HepG2 (cell line): ENCODE measurements around the gene RBP7. TPM values are rescaled to one million over a fixed set of nuclear protein-coding genes. Genes with fewer than 3 reads are reported as not detected.

Experiments used
- BORCS8-MEF2B ChIP-seq: sonication (generic); formaldehyde crosslinking; IDR thresholded peaks from 2 replicates; pipeline ENCODE4 v1.8.0; 2022; ENCODE audit warnings: mild to moderate bottlenecking, missing genetic modification reagents
- DR1 ChIP-seq: sonication (generic); formaldehyde crosslinking; IDR thresholded peaks from 2 replicates; pipeline ENCODE4 v1.8.0; 2021; ENCODE audit warnings: mild to moderate bottlenecking, missing genetic modification reagents, inconsistent platforms
- EZH2 ChIP-seq: conservative IDR thresholded peaks from 2 replicates; pipeline ENCODE4 v1.6.1; 2012; ENCODE audit warnings: mild to moderate bottlenecking, low read depth, low read length, moderate library complexity
- HNRNPL ChIP-seq: fragments of 200-400 bp; formaldehyde crosslinking; IDR thresholded peaks from 2 replicates; pipeline ENCODE4 v1.6.1; 2017; ENCODE audit warnings: mild to moderate bottlenecking, low read depth, low read length
- HNRNPLL ChIP-seq: fragments of 200-400 bp; formaldehyde crosslinking; IDR thresholded peaks from 2 replicates; pipeline ENCODE4 v1.6.1; 2017; ENCODE audit warnings: mild to moderate bottlenecking, low read depth, low read length; ENCODE audit not compliant: poor library complexity, severe bottlenecking
- JDP2 ChIP-seq: sonication (generic); formaldehyde crosslinking; IDR thresholded peaks from 2 replicates; pipeline ENCODE4 v1.8.1; 2022; ENCODE audit warnings: missing genetic modification reagents, borderline replicate concordance
- KLF9 ChIP-seq: IDR thresholded peaks from 2 replicates; pipeline ENCODE4 v1.6.1; 2016; ENCODE audit warnings: low read depth
- KMT2B ChIP-seq: IDR thresholded peaks from 2 replicates; pipeline ENCODE4 v1.6.1; 2016; ENCODE audit warnings: missing genetic modification reagents, missing compliant biosample characterization
- NFIC ChIP-seq: IDR thresholded peaks from 2 replicates; pipeline ENCODE4 v1.6.1; 2012; ENCODE audit warnings: mild to moderate bottlenecking, low read length, inconsistent platforms
- NR2F6 ChIP-seq, 2 experiments: IDR thresholded peaks; 2 replicates each; pipeline ENCODE4 v1.6.1; 2016; ENCODE audit warnings: antibody characterized with exemption in 1 of 2, mild to moderate bottlenecking in 1 of 2
- SMARCC2 ChIP-seq: fragments of 450-650 bp; IDR thresholded peaks from 2 replicates; pipeline ENCODE4 v1.6.1; 2017; ENCODE audit warnings: antibody characterized with exemption, mild to moderate bottlenecking
- TMF1 ChIP-seq: sonication (generic); formaldehyde crosslinking; IDR thresholded peaks from 2 replicates; pipeline ENCODE4 v1.8.1; 2022; ENCODE audit warnings: low read depth, missing genetic modification reagents
- ZMYM3 ChIP-seq: sonication (generic); formaldehyde crosslinking; IDR thresholded peaks from 2 replicates; pipeline ENCODE4 v1.5.1; 2020; ENCODE audit warnings: mild to moderate bottlenecking, missing genetic modification reagents
- ZNF253 ChIP-seq: sonication (generic); formaldehyde crosslinking; IDR thresholded peaks from 2 replicates; pipeline ENCODE4 v1.8.0; 2022; ENCODE audit warnings: mild to moderate bottlenecking, missing genetic modification reagents, borderline replicate concordance
- ZNF558 ChIP-seq: sonication (generic); formaldehyde crosslinking; IDR thresholded peaks from 2 replicates; pipeline ENCODE4 v1.9.0; 2022; ENCODE audit warnings: mild to moderate bottlenecking, missing genetic modification reagents, borderline replicate concordance
- ZNF777 ChIP-seq: sonication (generic); formaldehyde crosslinking; IDR thresholded peaks from 2 replicates; pipeline ENCODE4 v1.4.0; 2020; ENCODE audit warnings: missing genetic modification reagents
- ZNF788 ChIP-seq: sonication (generic); formaldehyde crosslinking; IDR thresholded peaks from 2 replicates; pipeline ENCODE4 v1.5.0; 2020; ENCODE audit warnings: mild to moderate bottlenecking, missing genetic modification reagents, borderline replicate concordance
- polyA plus RNA-seq, 8 experiments: library from polyadenylated mRNA; depleted of rRNA in 3 of 8; stranded (reverse) in 7 of 8; unstranded in 1 of 8; fragments of >200 nt; fragmentation: Illumina TruSeq in 4 of 8; extraction: Trizol in 4 of 8; gene quantifications; 2 replicates each; pipeline versions ENCODE4 v1.2.1 to v1.2.3, GENCODE V29; 2011 to 2016; ENCODE audit warnings: low read depth in 4 of 8, missing spikeins in 1 of 8, mixed read lengths in 1 of 8; ENCODE audit not compliant: insufficient read depth in 1 of 8
- total RNA-seq, 5 experiments: library from RNA; depleted of rRNA; stranded (reverse); fragments of >200 nt; fragmentation: Illumina TruSeq; extraction: Trizol; gene quantifications; 2 replicates each; pipeline ENCODE4 v1.2.3, GENCODE V29; 2016; ENCODE audit warnings: low read depth in 1 of 5
- TF ChIP-seq, protein P1 (sequence below): sonication (generic); formaldehyde crosslinking; IDR thresholded peaks from 2 replicates; pipeline ENCODE4 v1.5.0; 2020; ENCODE audit warnings: missing genetic modification reagents
- TF ChIP-seq, protein P2 (sequence below), 2 experiments: sonication (generic) in 1 of 2; formaldehyde crosslinking in 1 of 2; IDR thresholded peaks; 2 replicates each; pipeline versions ENCODE4 v1.4.0 to v1.6.1; 2018 to 2020; ENCODE audit warnings: missing genetic modification reagents in 2 of 2, borderline replicate concordance in 1 of 2, low read depth in 1 of 2, mild to moderate bottlenecking in 1 of 2, missing biosample characterization in 1 of 2
- TF ChIP-seq, protein P3 (sequence below), 2 experiments: sonication (generic) in 1 of 2; formaldehyde crosslinking in 1 of 2; IDR thresholded peaks; 2 replicates each; pipeline versions ENCODE4 v1.6.1 to v1.9.0; 2014 to 2022; ENCODE audit warnings: antibody characterized with exemption in 1 of 2, borderline replicate concordance in 1 of 2, inconsistent platforms in 1 of 2, low read depth in 1 of 2, missing genetic modification reagents in 1 of 2

RBP7 gene
- total and polyA plus RNA-seq, 2 of the 13 experiments (the other 11 are each of a cell fraction or from before 2014, with no cell fraction given): 1.6 to 2.0 TPM

DNA sequence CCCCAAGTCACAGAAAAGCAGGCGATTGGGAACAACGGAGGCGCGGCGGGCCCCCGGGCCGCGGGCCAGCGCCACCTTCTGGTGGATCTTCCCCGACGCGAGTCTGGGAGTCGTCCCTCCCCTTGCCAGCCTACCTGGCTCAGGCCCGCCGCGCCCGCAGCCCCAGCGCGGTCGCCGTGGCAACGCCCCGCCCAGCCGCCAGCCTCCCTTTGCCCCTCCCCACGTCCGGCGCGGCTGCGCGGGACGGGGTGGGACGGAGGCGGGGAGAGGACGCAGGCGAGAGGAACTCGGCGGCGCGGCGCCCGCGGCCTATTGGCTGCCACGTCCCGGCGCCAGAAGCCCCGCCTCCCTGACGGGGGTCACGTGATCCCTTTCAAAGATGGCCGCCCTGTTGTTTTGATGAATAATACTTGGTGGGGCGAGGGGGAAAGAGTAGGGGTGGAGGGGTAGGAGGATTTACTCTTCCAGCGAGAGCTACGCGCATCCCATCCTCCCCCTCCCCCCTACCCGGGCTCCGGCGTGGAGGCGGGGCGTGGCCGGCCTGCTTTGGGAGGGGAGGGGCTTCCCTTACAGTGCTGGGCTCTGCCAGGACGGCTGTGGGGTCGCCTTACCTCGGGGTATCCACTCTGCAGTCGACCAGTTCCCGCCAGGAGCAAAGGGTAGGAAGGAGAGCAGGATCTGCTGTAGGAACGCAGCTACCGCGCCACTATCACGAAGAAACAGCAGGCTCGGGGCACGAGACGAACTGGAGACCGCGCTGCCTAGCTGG, 35.7 kb downstream of the RBP7 start, which contains the start of gene UBE4B (continued):
- TF ChIP-seq SMARCC2 (no peak), NR2F6 (IDR thresholded peaks at IDR 0.05) (no peak), NR2F6 (CRISPR knock-in tag; IDR thresholded peaks at IDR 0.05) (no peak), DR1 (CRISPR knock-in tag) (no peak), ZMYM3 (CRISPR knock-in tag) (no peak), ZNF253 (CRISPR knock-in tag) (no peak), ZNF777 (CRISPR knock-in tag) (0 out of 2 replicates have a peak, but pooled peaks have one; percentile 19), ZNF788 (no peak; the same call in 1 of the 2 replicates), HNRNPL (no peak), ZNF558 (CRISPR knock-in tag) (no peak; the same call in 1 of the 2 replicates), HNRNPLL (peak; percentile 82), BORCS8-MEF2B (CRISPR knock-in tag) (no peak), NFIC (no peak), JDP2 (no peak), EZH2 (no peak), KLF9 (CRISPR knock-in tag) (no peak), TMF1 (CRISPR knock-in tag) (no peak), KMT2B (no peak)
- TF ChIP-seq, protein P1, sequence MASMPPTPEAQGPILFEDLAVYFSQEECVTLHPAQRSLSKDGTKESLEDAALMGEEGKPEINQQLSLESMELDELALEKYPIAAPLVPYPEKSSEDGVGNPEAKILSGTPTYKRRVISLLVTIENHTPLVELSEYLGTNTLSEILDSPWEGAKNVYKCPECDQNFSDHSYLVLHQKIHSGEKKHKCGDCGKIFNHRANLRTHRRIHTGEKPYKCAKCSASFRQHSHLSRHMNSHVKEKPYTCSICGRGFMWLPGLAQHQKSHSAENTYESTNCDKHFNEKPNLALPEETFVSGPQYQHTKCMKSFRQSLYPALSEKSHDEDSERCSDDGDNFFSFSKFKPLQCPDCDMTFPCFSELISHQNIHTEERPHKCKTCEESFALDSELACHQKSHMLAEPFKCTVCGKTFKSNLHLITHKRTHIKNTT (CRISPR knock-in tag): no peak
- TF ChIP-seq, protein P2, sequence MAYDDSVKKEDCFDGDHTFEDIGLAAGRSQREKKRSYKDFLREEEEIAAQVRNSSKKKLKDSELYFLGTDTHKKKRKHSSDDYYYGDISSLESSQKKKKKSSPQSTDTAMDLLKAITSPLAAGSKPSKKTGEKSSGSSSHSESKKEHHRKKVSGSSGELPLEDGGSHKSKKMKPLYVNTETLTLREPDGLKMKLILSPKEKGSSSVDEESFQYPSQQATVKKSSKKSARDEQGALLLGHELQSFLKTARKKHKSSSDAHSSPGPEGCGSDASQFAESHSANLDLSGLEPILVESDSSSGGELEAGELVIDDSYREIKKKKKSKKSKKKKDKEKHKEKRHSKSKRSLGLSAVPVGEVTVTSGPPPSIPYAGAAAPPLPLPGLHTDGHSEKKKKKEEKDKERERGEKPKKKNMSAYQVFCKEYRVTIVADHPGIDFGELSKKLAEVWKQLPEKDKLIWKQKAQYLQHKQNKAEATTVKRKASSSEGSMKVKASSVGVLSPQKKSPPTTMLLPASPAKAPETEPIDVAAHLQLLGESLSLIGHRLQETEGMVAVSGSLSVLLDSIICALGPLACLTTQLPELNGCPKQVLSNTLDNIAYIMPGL (CRISPR knock-in tag; IDR thresholded peaks at IDR 0.05; ENCODE audit: borderline replicate concordance in 1 of 2, low read depth in 1 of 2): peak; percentile 85 to 90
- TF ChIP-seq, protein P3, sequence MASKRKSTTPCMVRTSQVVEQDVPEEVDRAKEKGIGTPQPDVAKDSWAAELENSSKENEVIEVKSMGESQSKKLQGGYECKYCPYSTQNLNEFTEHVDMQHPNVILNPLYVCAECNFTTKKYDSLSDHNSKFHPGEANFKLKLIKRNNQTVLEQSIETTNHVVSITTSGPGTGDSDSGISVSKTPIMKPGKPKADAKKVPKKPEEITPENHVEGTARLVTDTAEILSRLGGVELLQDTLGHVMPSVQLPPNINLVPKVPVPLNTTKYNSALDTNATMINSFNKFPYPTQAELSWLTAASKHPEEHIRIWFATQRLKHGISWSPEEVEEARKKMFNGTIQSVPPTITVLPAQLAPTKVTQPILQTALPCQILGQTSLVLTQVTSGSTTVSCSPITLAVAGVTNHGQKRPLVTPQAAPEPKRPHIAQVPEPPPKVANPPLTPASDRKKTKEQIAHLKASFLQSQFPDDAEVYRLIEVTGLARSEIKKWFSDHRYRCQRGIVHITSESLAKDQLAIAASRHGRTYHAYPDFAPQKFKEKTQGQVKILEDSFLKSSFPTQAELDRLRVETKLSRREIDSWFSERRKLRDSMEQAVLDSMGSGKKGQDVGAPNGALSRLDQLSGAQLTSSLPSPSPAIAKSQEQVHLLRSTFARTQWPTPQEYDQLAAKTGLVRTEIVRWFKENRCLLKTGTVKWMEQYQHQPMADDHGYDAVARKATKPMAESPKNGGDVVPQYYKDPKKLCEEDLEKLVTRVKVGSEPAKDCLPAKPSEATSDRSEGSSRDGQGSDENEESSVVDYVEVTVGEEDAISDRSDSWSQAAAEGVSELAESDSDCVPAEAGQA (IDR thresholded peaks at IDR 0.05; ENCODE audit: low read depth): peak; percentile 51; the same call in 1 of the 2 replicates
- TF ChIP-seq, protein P3 (CRISPR knock-in tag; IDR thresholded peaks at IDR 0.05; ENCODE audit: borderline replicate concordance): no peak
